NCI-H2029 treated with DMSO at 0.1 percent for 48 hours (cell line): ENCODE data around the gene ETV5.
A peak's percentile ranks its signal among the peaks of the same experiment; 100 is the strongest.

Experiments used
- DNase-seq: peaks from one replicate; lab custom pipeline; 2025; lab: John Stamatoyannopoulos, UW

Gene ETV5

GRCh38 chr3:186123012-186123411, 14.1 kb upstream of the ETV5 start:
- DNase-seq = no peak

- no peak for DNase-seq
Measured at GRCh38 chr3:186121968-186122367, 13.1 kb upstream of the ETV5 start.

GRCh38 chr3:186121278-186121677, 12.4 kb upstream of the ETV5 start:
- DNase-seq = no peak

GRCh38 chr3:186119499-186119898, 10.6 kb upstream of the ETV5 start:
- DNase-seq = no peak

GRCh38 chr3:186118692-186119091, 9.8 kb upstream of the ETV5 start:
- no peak for DNase-seq

GRCh38 chr3:186117521-186118134, 8.7 kb upstream of the ETV5 start:
- no peak for DNase-seq

GRCh38 chr3:186115239-186115996, 6.5 kb upstream of the ETV5 start:
- DNase-seq = no peak

- no peak for DNase-seq
Measured at GRCh38 chr3:186110975-186111974, 2.4 kb upstream of the ETV5 start.

- no peak for DNase-seq
Measured at GRCh38 chr3:186109897-186110803, 1.3 kb upstream of the ETV5 start.

- no peak for DNase-seq
Measured at GRCh38 chr3:186108106-186108940, 566 bp downstream of the ETV5 start.

GRCh38 chr3:186107215-186108105, 1.4 kb downstream of the ETV5 start:
- DNase-seq = peak; percentile 89

GRCh38 chr3:186105543-186105942, 3.3 kb downstream of the ETV5 start:
- DNase-seq = no peak

- no peak for DNase-seq
Measured at GRCh38 chr3:186102687-186103086, 6.2 kb downstream of the ETV5 start.

GRCh38 chr3:186100398-186100797, 8.5 kb downstream of the ETV5 start:
- DNase-seq = no peak

GRCh38 chr3:186099178-186099577, 9.7 kb downstream of the ETV5 start:
- DNase-seq = no peak

- no peak for DNase-seq
Measured at GRCh38 chr3:186098740-186099139, 10.1 kb downstream of the ETV5 start.

- DNase-seq = peak; percentile 42
Measured at GRCh38 chr3:186097663-186098451, 11.0 kb downstream of the ETV5 start.

GRCh38 chr3:186097317-186097662, 11.6 kb downstream of the ETV5 start:
- DNase-seq = no peak

- DNase-seq = no peak
Measured at GRCh38 chr3:186096290-186096689, 12.6 kb downstream of the ETV5 start.
